Measurements from ENCODE around the gene ST8SIA5. TPM values are rescaled to one million over a fixed set of nuclear protein-coding genes. Genes with fewer than 3 reads are reported as not detected.

ST8SIA5 gene
- total RNA-seq, 1 experiment from 2014 or later: 0.54 TPM

DNA sequence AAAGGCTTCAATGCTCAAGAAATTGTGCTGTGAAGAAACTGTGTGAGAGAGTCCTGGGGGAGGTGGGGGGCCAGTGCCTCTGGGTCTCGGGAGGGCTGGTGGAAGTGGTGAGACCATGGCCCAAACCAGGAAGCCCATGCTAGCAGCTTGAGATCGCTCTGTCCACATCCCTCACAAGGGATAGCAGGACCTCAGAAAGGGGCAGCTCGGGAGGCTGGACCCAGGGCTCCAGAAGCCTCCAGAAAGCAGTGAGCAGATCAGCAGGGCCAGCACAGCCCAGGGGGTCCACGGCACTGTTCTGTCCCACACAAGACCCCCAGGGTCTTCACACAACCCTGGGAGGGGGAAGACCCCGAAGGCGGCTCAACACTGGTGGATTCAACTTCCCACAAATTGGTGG lies 24.1 kb downstream of the ST8SIA5 start:
- TF ChIP-seq, protein P1, sequence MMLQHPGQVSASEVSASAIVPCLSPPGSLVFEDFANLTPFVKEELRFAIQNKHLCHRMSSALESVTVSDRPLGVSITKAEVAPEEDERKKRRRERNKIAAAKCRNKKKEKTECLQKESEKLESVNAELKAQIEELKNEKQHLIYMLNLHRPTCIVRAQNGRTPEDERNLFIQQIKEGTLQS (IDR thresholded peaks at IDR 0.05): no peak
- TF ChIP-seq CEBPB (IDR thresholded peaks at IDR 0.05; ENCODE audit: low read depth) (no peak), JUND (IDR thresholded peaks at IDR 0.05) (no peak), EZH2 (IDR thresholded peaks at IDR 0.05) (no peak), SRF (IDR thresholded peaks at IDR 0.05; ENCODE audit: low read depth) (no peak), YY1 (IDR thresholded peaks at IDR 0.05; ENCODE audit: extremely low read depth, insufficient replicate concordance, low read depth, low read length) (no peak), SP1 (IDR thresholded peaks at IDR 0.05; ENCODE audit: low read depth) (no peak), CBX3 (IDR thresholded peaks at IDR 0.05; ENCODE audit: low read depth) (no peak), ZFX (IDR thresholded peaks at IDR 0.05) (no peak), ELF1 (IDR thresholded peaks at IDR 0.05; ENCODE audit: borderline replicate concordance, low read depth) (no peak), TCF7L2 (IDR thresholded peaks at IDR 0.05; ENCODE audit: borderline replicate concordance, extremely low read depth, insufficient read depth, insufficient read length) (no peak), ZNF274 (IDR thresholded peaks at IDR 0.05; ENCODE audit: low read depth, low read length) (no peak), REST (IDR thresholded peaks at IDR 0.05; ENCODE audit: low read depth) (no peak), SIN3A (IDR thresholded peaks at IDR 0.05; ENCODE audit: low read depth) (no peak), RAD21 (IDR thresholded peaks at IDR 0.05; ENCODE audit: low read depth) (no peak)
- TF ChIP-seq, protein P2, sequence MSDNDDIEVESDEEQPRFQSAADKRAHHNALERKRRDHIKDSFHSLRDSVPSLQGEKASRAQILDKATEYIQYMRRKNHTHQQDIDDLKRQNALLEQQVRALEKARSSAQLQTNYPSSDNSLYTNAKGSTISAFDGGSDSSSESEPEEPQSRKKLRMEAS (IDR thresholded peaks at IDR 0.05): no peak
- Histone ChIP-seq H3K27me3 (ENCODE audit: insufficient read depth, low read length) (no peaks in the 10 kb centered on the region), H3K4me3 (replicated peaks in 1 of 2; ENCODE audit: low read depth in 1 of 2, low read length in 2 of 2) (no peak overlapping the region), H4K20me1 (ENCODE audit: insufficient read depth) (no peaks in the 10 kb centered on the region), H3K9me3 (ENCODE audit: control insufficient read depth in 1 of 2, insufficient read depth in 1 of 2, low read depth in 1 of 2, low read length in 2 of 2) (peaks cover 8 to 15% of the 10 kb centered on the region in 2 experiments; a peak in 3 of 4 replicates), H3K79me2 (ENCODE audit: insufficient read depth, low read length) (no peaks in the 10 kb centered on the region), H3K27ac (ENCODE audit: low read depth, low read length) (no peak overlapping the region), H3K4me1 (ENCODE audit: control insufficient read depth in 1 of 2, insufficient read depth in 2 of 2, low read length in 2 of 2) (no peaks in the 10 kb centered on the region), H3K9ac (ENCODE audit: low read length) (no peak overlapping the region), H3K36me3 (ENCODE audit: control insufficient read depth in 1 of 2, insufficient read depth in 2 of 2, low read length in 2 of 2) (no peaks in the 10 kb centered on the region), H2AFZ (ENCODE audit: low read depth, low read length, poor library complexity, severe bottlenecking) (no peak overlapping the region), H3K9me2 (ENCODE audit: insufficient read depth) (no peaks in the 10 kb centered on the region), H3K4me2 (ENCODE audit: low read length) (no peak overlapping the region)
- DNase-seq (ENCODE audit: low read depth, low spot score): no peak
- POLR2A ChIA-PET: no interaction called here
- RAD21 ChIA-PET (ENCODE audit: low non-redundant PET in 1 of 2, low total read pairs in 2 of 2, uncharacterized antibody in 2 of 2, unreplicated experiment in 2 of 2): no interaction called here
- no TSS peak for BruUV-seq (replicated peaks)
- intact Hi-C loops (cut with micrococcal nuclease): no loop called here
- no peak for ATAC-seq
- CTCF ChIA-PET: no interaction called here

Measured in HCT116 (cell line).